Measurements from ENCODE around the gene CGNL1. TPM values are rescaled to one million over a fixed set of nuclear protein-coding genes. Genes with fewer than 3 reads are reported as not detected.

The CGNL1 gene
- total and polyA plus RNA-seq, 7 donors, result 0.18 to 2.2 (median 0.37) TPM

GRCh38 chr15:57464480-57464879 lies 88.2 kb downstream of the CGNL1 start:
- no peaks in the 10 kb centered on the region for H3K27me3 ChIP-seq (ENCODE audit: insufficient read depth in 3 of 3, low read length in 2 of 3)
- no peaks in the 10 kb centered on the region for H3K9me3 ChIP-seq
- DNase-seq (no peak), ATAC-seq (no peak)
- 94 to 95% (median 95%) methylated on average over 3 of the region's 3 CpGs for WGBS, 3 donors
- H3K4me3 ChIP-seq, result no peak overlapping the region
- intact Hi-C loops (cut with DNase I), result no loop called here
- no peak for TF ChIP-seq CTCF (IDR thresholded peaks at IDR 0.05)
- no peaks in the 10 kb centered on the region for H3K4me1 ChIP-seq
- no peaks in the 10 kb centered on the region for H3K36me3 ChIP-seq (ENCODE audit: insufficient read depth in 1 of 2, low read depth in 1 of 2)
- H3K27ac ChIP-seq, result no peak overlapping the region

- no peak for ATAC-seq
- WGBS, 3 donors, result 81 to 86% (median 86%) methylated on average over 4 of the region's 4 CpGs
- no peak for TF ChIP-seq CTCF (IDR thresholded peaks at IDR 0.05)
These were observed 92.2 kb downstream of the CGNL1 start for GRCh38 chr15:57468486-57468885.

GRCh38 chr15:57470543-57470942 lies 94.2 kb downstream of the CGNL1 start:
- no peaks in the 10 kb centered on the region for H3K4me1 ChIP-seq
- no peaks in the 10 kb centered on the region for H3K36me3 ChIP-seq (ENCODE audit: insufficient read depth in 1 of 2, low read depth in 1 of 2)
- no peak for TF ChIP-seq CTCF (IDR thresholded peaks at IDR 0.05)
- H3K27me3 ChIP-seq (ENCODE audit: insufficient read depth in 3 of 3, low read length in 2 of 3), result peaks cover 0 to 3% (median 0%) of the 10 kb centered on the region in 3 donors
- no peaks in the 10 kb centered on the region for H3K9me3 ChIP-seq
- H3K4me3 ChIP-seq, result no peak overlapping the region
- DNase-seq (no peak), ATAC-seq (no peak)
- whole genome bisulfite sequencing, 3 donors, result 97 to 100% (median 99%) methylated on average over 3 of the region's 3 CpGs
- intact Hi-C loops (cut with DNase I), result no loop called here
- H3K27ac ChIP-seq, result no peak overlapping the region

More at GRCh38 chr15:57468486-57468885, 92.2 kb downstream of the CGNL1 start:
- intact Hi-C loops (cut with DNase I), result no loop called here
- Histone ChIP-seq H3K27me3 (ENCODE audit: insufficient read depth in 3 of 3, low read length in 2 of 3) (peaks cover 0 to 3% (median 0%) of the 10 kb centered on the region in 3 donors), H3K27ac (no peak overlapping the region), H3K9me3 (no peaks in the 10 kb centered on the region), H3K4me3 (no peak overlapping the region), H3K4me1 (no peaks in the 10 kb centered on the region), H3K36me3 (ENCODE audit: insufficient read depth in 1 of 2, low read depth in 1 of 2) (no peaks in the 10 kb centered on the region)
- no peak for DNase-seq

- no peak for TF ChIP-seq CTCF (IDR thresholded peaks at IDR 0.05)
- H3K9me3 ChIP-seq, result no peaks in the 10 kb centered on the region
- H3K4me3 ChIP-seq, result no peak overlapping the region
- H3K36me3 ChIP-seq (ENCODE audit: insufficient read depth in 1 of 2, low read depth in 1 of 2), result no peaks in the 10 kb centered on the region
- H3K27me3 ChIP-seq (ENCODE audit: insufficient read depth in 3 of 3, low read length in 2 of 3), result peaks cover 0 to 3% (median 0%) of the 10 kb centered on the region in 3 donors
- no peak overlapping the region for H3K27ac ChIP-seq
- WGBS, 3 donors, result 98 to 100% (median 98%) methylated on average over 2 of the region's 2 CpGs
- H3K4me1 ChIP-seq, result no peaks in the 10 kb centered on the region
- intact Hi-C loops (cut with DNase I), result no loop called here
- DNase-seq, result no peak
- no peak for ATAC-seq
These were observed 96.6 kb downstream of the CGNL1 start for GRCh38 chr15:57472861-57473260.

GRCh38 chr15:57476533-57476975 lies 100.2 kb downstream of the CGNL1 start:
- H3K27ac ChIP-seq, result no peak overlapping the region
- DNase-seq, result no peak
- H3K9me3 ChIP-seq, result no peaks in the 10 kb centered on the region
- ATAC-seq, result no peak
- H3K36me3 ChIP-seq (ENCODE audit: insufficient read depth in 1 of 2, low read depth in 1 of 2), result no peaks in the 10 kb centered on the region
- no peak for TF ChIP-seq CTCF (IDR thresholded peaks at IDR 0.05)
- no peak overlapping the region for H3K4me3 ChIP-seq
- H3K27me3 ChIP-seq (ENCODE audit: insufficient read depth in 3 of 3, low read length in 2 of 3), result peaks cover 0 to 3% (median 0%) of the 10 kb centered on the region in 3 donors
- 45 to 68% (median 47%) methylated on average over 5 of the region's 5 CpGs for WGBS, 3 donors
- H3K4me1 ChIP-seq, result no peaks in the 10 kb centered on the region
- intact Hi-C loops (cut with DNase I), result no loop called here
